Heart left ventricle (tissue), 13 donors: Measurements from ENCODE around the gene KLHDC8A.

Experiments used
- CTCF ChIP-seq, 12 donors: fragments of 200-600 bp; sonication (generic) in 4 of 12; IDR thresholded peaks; one replicate each; pipeline versions ENCODE4 v1.5.0 to v1.8.0; 2018 to 2022; ENCODE audit warnings: antibody characterized with exemption in 12 of 12, mild to moderate bottlenecking in 5 of 12
- POLR2A ChIP-seq, 2 donors: fragments of 450-650 bp; IDR thresholded peaks; one replicate each; pipeline ENCODE4 v1.6.1; 2017; ENCODE audit warnings: antibody characterized with exemption in 2 of 2, mild to moderate bottlenecking in 2 of 2, moderate library complexity in 2 of 2
- donor health status: ischemic (EF 13 %, LVEDD 7.1; RV severe dilation, severe dysfunction).
- donor health status: DM: no; HTN: yes; CAD: no.
- donor health status: DM: no; HTN: no; CAD: no.
- donor health status: ischemic (EF 25% LVEDD 6.9; RV normal size, moderate dysfunction).
- donor health status: ischemic (EF 25% LVEDD 5.7; RV mildly dilated, moderate dysfunction).
- donor health status: ischemic (EF 35%, LVEDD 5.7; RV mildly dilated, moderate dysfunction).
- donor health status: nonischemic (EF 11% LVEDD 7.7; RV severe dilation, severe dysfunction).
- donor health status: DM: yes; HTN: yes; CAD: no.
- donor health status: PGD.
- donor health status: ischemic (EF 29% LVEDD 5.4; RV normal size, mild dysfunction).
- donor health status: nonischemic (EF 23%, LVEDD 6.1; RV moderate dilation, normal function).

GRCh38 chr1:205382561-205382960 is 25.8 kb upstream of the KLHDC8A start:
- TF ChIP-seq CTCF (IDR thresholded peaks at IDR 0.05) (no peak), POLR2A (IDR thresholded peaks at IDR 0.05) (no peak)
